Mesenchymal stem cell (in vitro differentiated cells and primary cell): ENCODE results near the gene CACFD1.

Source experiments
- DNase-seq: peaks from one replicate; pipeline ENCODE4 v3.0.0-alpha.2; 2013
- H2AFZ ChIP-seq: one replicate; pipeline ENCODE4 v1.6.1; 2013; ENCODE audit warnings: low read depth, mild to moderate bottlenecking, control low read depth, inconsistent platforms, low read length, moderate library complexity
- H2AK5ac ChIP-seq: 2 replicates; pipeline ENCODE4 v1.6.1; 2013; ENCODE audit warnings: low read length, moderate library complexity, mild to moderate bottlenecking, inconsistent platforms; ENCODE audit not compliant: severe bottlenecking
- H2BK120ac ChIP-seq: one replicate; pipeline ENCODE4 v1.6.1; 2013; ENCODE audit warnings: low read depth, mild to moderate bottlenecking, inconsistent platforms, low read length, moderate library complexity
- H2BK12ac ChIP-seq, 2 experiments: one replicate each; pipeline ENCODE4 v1.6.1; 2013; ENCODE audit warnings: inconsistent platforms in 2 of 2, low read length in 2 of 2, mild to moderate bottlenecking in 2 of 2, moderate library complexity in 2 of 2, control low read depth in 1 of 2
- H2BK15ac ChIP-seq: one replicate; pipeline ENCODE4 v1.6.1; 2013; ENCODE audit warnings: mild to moderate bottlenecking, low read depth, inconsistent platforms; ENCODE audit not compliant: poor library complexity, severe bottlenecking
- H2BK5ac ChIP-seq: 2 replicates; pipeline ENCODE4 v1.6.1; 2013; ENCODE audit warnings: low read depth, mild to moderate bottlenecking, low read length, control low read depth, inconsistent platforms; ENCODE audit not compliant: poor library complexity, severe bottlenecking
- H3K14ac ChIP-seq, 2 experiments: one replicate each; pipeline ENCODE4 v1.6.1; 2013; ENCODE audit warnings: inconsistent platforms in 2 of 2, low read length in 2 of 2, control low read depth in 1 of 2, mild to moderate bottlenecking in 1 of 2, moderate library complexity in 1 of 2
- H3K18ac ChIP-seq, 2 experiments: one replicate each; pipeline ENCODE4 v1.6.1; 2013; ENCODE audit warnings: inconsistent platforms in 2 of 2, low read length in 2 of 2, control low read depth in 1 of 2, low read depth in 1 of 2, mild to moderate bottlenecking in 1 of 2
- H3K23ac ChIP-seq, 2 experiments: one replicate each; pipeline ENCODE4 v1.6.1; 2013; ENCODE audit warnings: inconsistent platforms in 2 of 2, low read length in 2 of 2, mild to moderate bottlenecking in 2 of 2, moderate library complexity in 2 of 2, control low read depth in 1 of 2
- H3K27ac ChIP-seq: 2 replicates; pipeline ENCODE4 v1.5.1; 2013; ENCODE audit warnings: mild to moderate bottlenecking, moderate library complexity, low read length, control low read depth, inconsistent platforms; ENCODE audit not compliant: poor library complexity, severe bottlenecking
- H3K27me3 ChIP-seq, 2 experiments: 2 replicates each; pipeline versions ENCODE4 v1.6.1 to v1.7.0; 2013; ENCODE audit warnings: low read length in 2 of 2, mild to moderate bottlenecking in 2 of 2, moderate library complexity in 2 of 2, control low read depth in 1 of 2, inconsistent platforms in 1 of 2; ENCODE audit not compliant: control insufficient read depth in 1 of 2, insufficient read depth in 1 of 2
- H3K36me3 ChIP-seq, 2 experiments: 2 replicates each; pipeline versions ENCODE4 v1.6.1 to v1.7.0; 2013; ENCODE audit warnings: low read length in 2 of 2, control low read depth in 1 of 2, inconsistent platforms in 1 of 2, low read depth in 1 of 2, mild to moderate bottlenecking in 1 of 2; ENCODE audit not compliant: insufficient read depth in 2 of 2, control insufficient read depth in 1 of 2
- H3K4ac ChIP-seq, 2 experiments: one replicate each; pipeline ENCODE4 v1.6.1; 2013; ENCODE audit warnings: inconsistent platforms in 2 of 2, low read length in 2 of 2, mild to moderate bottlenecking in 2 of 2, moderate library complexity in 2 of 2, control low read depth in 1 of 2, low read depth in 1 of 2
- H3K4me1 ChIP-seq: 2 replicates; pipeline ENCODE4 v1.6.1; 2013; ENCODE audit warnings: low read depth, low read length, control low read depth; ENCODE audit not compliant: control insufficient read depth, insufficient read depth
- H3K4me2 ChIP-seq: 2 replicates; pipeline ENCODE4 v1.6.1; 2013; ENCODE audit warnings: low read length, mild to moderate bottlenecking, inconsistent platforms; ENCODE audit not compliant: poor library complexity, severe bottlenecking
- H3K4me3 ChIP-seq, 2 experiments: 2 replicates each; pipeline versions ENCODE4 v1.5.1 to v1.7.0; 2013; ENCODE audit warnings: low read length in 2 of 2, mild to moderate bottlenecking in 2 of 2, control low read depth in 1 of 2, low read depth in 1 of 2; ENCODE audit not compliant: insufficient read depth in 1 of 2
- H3K79me1 ChIP-seq: replicated peaks from 2 replicates; pipeline ENCODE4 v1.6.1; 2013; ENCODE audit warnings: mild to moderate bottlenecking, control low read depth, low read length, inconsistent platforms; ENCODE audit not compliant: poor library complexity, severe bottlenecking
- H3K9ac ChIP-seq: 2 replicates; pipeline ENCODE4 v1.7.0; 2013; ENCODE audit warnings: mild to moderate bottlenecking, low read length, moderate library complexity
- H3K9me3 ChIP-seq: 2 replicates; pipeline ENCODE4 v1.7.0; 2013; ENCODE audit warnings: mild to moderate bottlenecking, low read length; ENCODE audit not compliant: control insufficient read depth
- H4K8ac ChIP-seq: one replicate; pipeline ENCODE4 v1.6.1; 2013; ENCODE audit warnings: inconsistent platforms, mild to moderate bottlenecking, low read length, moderate library complexity
- H4K91ac ChIP-seq: one replicate; pipeline ENCODE4 v1.6.1; 2013; ENCODE audit warnings: mild to moderate bottlenecking, low read length, inconsistent platforms
- WGBS: methylation state at CpG from one replicate; pipeline ENCODE4 v1.1.7; 2013; ENCODE audit warnings: mixed read lengths; 5-methylcytosine and 5-hydroxymethylcytosine counted together

The CACFD1 gene

DNA sequence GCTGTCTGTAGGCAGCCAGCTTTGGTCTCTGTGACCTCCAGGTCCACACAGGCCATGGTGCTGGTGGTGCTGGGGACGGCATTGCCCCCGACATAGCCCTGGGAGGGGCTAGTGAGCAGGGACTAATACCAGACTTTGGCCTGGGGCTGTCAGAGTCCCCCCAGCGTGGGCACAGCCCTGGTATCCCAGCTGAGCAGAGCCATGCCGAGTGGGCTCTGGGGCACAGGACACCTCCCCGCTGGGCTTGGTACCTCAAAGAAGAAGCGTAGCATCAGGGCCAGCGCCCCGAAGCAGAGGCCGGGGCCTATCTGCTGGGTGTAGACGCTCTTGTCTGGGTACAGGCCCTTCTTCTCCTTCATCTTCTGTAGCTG is 55.4 kb downstream of the CACFD1 start:
- Histone ChIP-seq H3K36me3 (no peaks in the 10 kb centered on the region), H2BK15ac (peak overlapping the region; percentile 80)
- WGBS: 91% methylated on average over 10 of the region's 10 CpGs

DNA sequence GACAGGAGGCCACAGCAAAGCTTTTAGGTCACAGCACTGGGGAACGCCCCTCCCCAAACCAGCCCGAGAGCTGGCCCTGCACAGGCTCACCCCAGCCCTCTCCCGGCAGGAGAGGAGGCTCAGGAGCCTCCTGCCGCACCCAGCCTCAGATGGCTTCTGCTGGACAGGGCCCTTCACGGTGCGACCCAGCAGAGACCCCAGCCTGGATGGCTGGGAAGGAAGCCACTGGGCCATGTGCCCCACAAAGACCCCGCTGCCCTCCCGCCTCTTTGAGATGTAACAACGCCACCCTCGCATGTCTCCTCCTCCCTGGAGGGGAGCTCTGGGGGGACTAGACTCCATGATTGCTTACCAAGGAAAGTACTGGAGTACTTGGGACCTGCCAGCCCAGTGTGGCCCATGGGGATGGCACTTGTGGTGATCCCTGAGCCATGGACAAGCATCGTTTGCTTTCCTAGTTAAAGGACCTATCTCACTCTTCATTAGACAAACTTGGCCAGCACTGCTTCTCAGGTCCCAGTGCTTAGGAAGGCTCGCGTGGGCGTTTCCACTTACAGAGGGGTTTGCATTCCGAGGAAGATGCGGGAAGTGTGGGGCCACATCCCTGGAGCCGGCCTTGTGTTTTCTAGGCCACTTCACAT is 56.0 kb downstream of the CACFD1 start:
- no peak overlapping the region for H4K8ac ChIP-seq

More for the DNA sequence above, 55.4 kb downstream of the CACFD1 start:
- no peak overlapping the region for H3K14ac ChIP-seq
- H3K79me1 ChIP-seq: no peaks in the 10 kb centered on the region
- H4K8ac ChIP-seq: no peak overlapping the region
- H2BK120ac ChIP-seq: no peak overlapping the region
- DNase-seq: no peak
- no peak overlapping the region for H3K9ac ChIP-seq
- H3K4ac ChIP-seq: no peak overlapping the region
- no peak overlapping the region for H2BK5ac ChIP-seq
- H3K9me3 ChIP-seq: no peaks in the 10 kb centered on the region
- H2AK5ac ChIP-seq: no peak overlapping the region
- H3K18ac ChIP-seq: no peak overlapping the region
- no peak overlapping the region for H3K23ac ChIP-seq
- H4K91ac ChIP-seq: no peak overlapping the region
- H3K4me1 ChIP-seq: peaks cover 2% of the 10 kb centered on the region
- no peak overlapping the region for H3K27ac ChIP-seq
- H3K4me2 ChIP-seq: no peak overlapping the region
- H3K27me3 ChIP-seq: peaks cover 29 to 48% of the 10 kb centered on the region in 2 experiments
- no peak overlapping the region for H3K4me3 ChIP-seq
- no peak overlapping the region for H2AFZ ChIP-seq
- H2BK12ac ChIP-seq: no peak overlapping the region

DNA sequence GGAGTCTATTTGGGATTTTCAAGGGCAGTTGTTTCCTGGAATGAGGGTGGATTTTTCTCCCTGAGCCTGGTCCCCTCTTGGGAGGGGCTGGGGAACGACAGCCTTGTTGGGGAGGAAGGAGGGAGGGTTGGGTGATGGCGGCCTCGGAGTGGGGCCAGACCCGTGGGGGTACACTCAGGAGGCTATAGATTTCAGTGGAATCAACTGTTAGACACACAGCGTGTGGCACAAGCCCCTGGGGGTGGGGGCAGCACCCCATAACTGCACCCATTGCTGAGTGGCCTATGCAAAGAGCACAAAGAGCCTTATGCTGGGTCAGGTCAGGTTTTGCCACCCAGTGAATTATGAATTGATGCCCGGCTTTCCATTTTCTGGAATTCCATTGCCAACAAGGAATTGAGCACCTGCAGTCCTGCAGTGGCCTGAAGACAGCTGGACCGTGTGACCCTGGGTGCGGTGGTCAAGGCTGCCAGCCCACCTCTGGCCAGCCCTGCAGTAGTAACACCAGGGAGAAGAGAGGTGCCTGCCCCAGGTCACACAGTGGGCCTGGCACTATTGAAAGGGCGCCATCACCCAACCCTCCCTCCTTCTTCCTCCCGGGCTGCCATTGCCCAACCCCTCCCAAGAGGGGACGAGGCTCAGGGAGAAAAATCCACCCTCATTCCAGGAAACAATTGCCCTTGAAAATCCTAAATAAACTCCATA is 56.6 kb downstream of the CACFD1 start:
- Histone ChIP-seq H4K8ac (no peak overlapping the region), H3K23ac (no peak overlapping the region), H2BK5ac (no peak overlapping the region), H4K91ac (no peak overlapping the region), H2BK15ac (no peak overlapping the region), H2BK120ac (no peak overlapping the region), H3K18ac (no peak overlapping the region), H3K14ac (no peak overlapping the region), H3K27me3 (peaks cover 35 to 60% of the 10 kb centered on the region in 2 experiments), H2BK12ac (no peak overlapping the region), H3K79me1 (no peaks in the 10 kb centered on the region), H3K9ac (no peak overlapping the region), H3K4me1 (peaks cover 4% of the 10 kb centered on the region), H3K27ac (no peak overlapping the region), H3K4me2 (no peak overlapping the region), H2AFZ (no peak overlapping the region), H2AK5ac (no peak overlapping the region), H3K9me3 (no peaks in the 10 kb centered on the region), H3K4me3 (no peak overlapping the region), H3K4ac (no peak overlapping the region), H3K36me3 (no peaks in the 10 kb centered on the region)
- DNase-seq: no peak
- 90% methylated on average over 11 of the region's 11 CpGs for WGBS

More for the DNA sequence above, 56.0 kb downstream of the CACFD1 start:
- no peak overlapping the region for H3K27ac ChIP-seq
- H3K36me3 ChIP-seq: no peaks in the 10 kb centered on the region
- H3K14ac ChIP-seq: no peak overlapping the region
- peak overlapping the region; percentile 12 for H2BK15ac ChIP-seq
- H3K4me1 ChIP-seq: peaks cover 2% of the 10 kb centered on the region
- H3K4me3 ChIP-seq: no peak overlapping the region
- no peak overlapping the region for H4K91ac ChIP-seq
- no peak overlapping the region for H2BK5ac ChIP-seq
- H3K9me3 ChIP-seq: no peaks in the 10 kb centered on the region
- no peak for DNase-seq
- no peak overlapping the region for H3K18ac ChIP-seq
- no peak overlapping the region for H3K9ac ChIP-seq
- no peaks in the 10 kb centered on the region for H3K79me1 ChIP-seq
- no peak overlapping the region for H3K4me2 ChIP-seq
- H3K23ac ChIP-seq: no peak overlapping the region
- H2AFZ ChIP-seq: no peak overlapping the region
- H2BK120ac ChIP-seq: no peak overlapping the region
- 85% methylated on average over 17 of the region's 17 CpGs for WGBS
- peaks cover 33 to 53% of the 10 kb centered on the region in 2 experiments for H3K27me3 ChIP-seq
- no peak overlapping the region for H2AK5ac ChIP-seq
- H2BK12ac ChIP-seq: no peak overlapping the region
- H3K4ac ChIP-seq: no peak overlapping the region

DNA sequence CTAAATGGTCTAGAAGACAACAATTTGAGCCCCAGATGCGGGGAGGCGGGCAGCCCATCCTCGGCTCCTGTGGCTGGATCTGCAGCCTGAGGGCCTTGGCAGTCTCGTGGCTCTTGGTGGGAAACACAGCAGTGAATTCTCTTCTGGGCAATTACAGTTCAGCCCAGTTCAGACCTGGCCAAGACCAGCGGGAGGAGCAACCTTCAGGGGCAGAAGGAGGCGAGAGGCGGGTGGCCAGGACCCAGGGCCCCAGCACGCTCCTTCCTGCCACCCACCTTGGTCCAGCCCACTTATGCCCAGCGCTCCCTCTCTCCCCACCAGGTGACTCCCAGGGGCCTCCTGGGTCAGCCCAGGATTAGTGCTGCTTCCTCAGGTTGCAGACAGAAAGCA is 57.2 kb downstream of the CACFD1 start:
- no peak overlapping the region for H3K4ac ChIP-seq
- H3K4me2 ChIP-seq: no peak overlapping the region
- H2AK5ac ChIP-seq: no peak overlapping the region
- H2AFZ ChIP-seq: no peak overlapping the region
- WGBS: 83% methylated on average over 9 of the region's 9 CpGs
- no peak overlapping the region for H4K91ac ChIP-seq
- no peak overlapping the region for H2BK5ac ChIP-seq
- H2BK12ac ChIP-seq: no peak overlapping the region
- no peak overlapping the region for H3K4me3 ChIP-seq
- H3K27me3 ChIP-seq: peaks cover 40 to 62% of the 10 kb centered on the region in 2 experiments
- H2BK120ac ChIP-seq: no peak overlapping the region
- no peaks in the 10 kb centered on the region for H3K9me3 ChIP-seq
- no peaks in the 10 kb centered on the region for H3K79me1 ChIP-seq
- no peak overlapping the region for H2BK15ac ChIP-seq
- H3K4me1 ChIP-seq: peaks cover 4% of the 10 kb centered on the region
- no peak overlapping the region for H3K14ac ChIP-seq
- no peak overlapping the region for H3K18ac ChIP-seq
- H3K9ac ChIP-seq: no peak overlapping the region
- DNase-seq: no peak
- no peaks in the 10 kb centered on the region for H3K36me3 ChIP-seq
- no peak overlapping the region for H3K23ac ChIP-seq
- no peak overlapping the region for H3K27ac ChIP-seq
- no peak overlapping the region for H4K8ac ChIP-seq
